K562 (cell line): ENCODE data around the gene NPDC1. TPM values are rescaled to one million over a fixed set of nuclear protein-coding genes. Genes with fewer than 3 reads are reported as not detected.

Source experiments
- ADNP ChIP-seq: fragments of 200-800 bp; sonication (Bioruptor generic); IDR thresholded peaks from 2 replicates; pipeline ENCODE4 v1.6.1; 2016; ENCODE audit warnings: missing genetic modification characterization, missing compliant biosample characterization
- CBX2 ChIP-seq: fragments of 200-600 bp; sonication (generic); IDR thresholded peaks from one replicate; pipeline ENCODE4 v1.6.1; 2012; ENCODE audit warnings: mild to moderate bottlenecking, low read length, inconsistent platforms; ENCODE audit not compliant: insufficient read depth, poor library complexity, severe bottlenecking
- CHD1 ChIP-seq: fragments of 200-600 bp; sonication (generic); IDR thresholded peaks from one replicate; pipeline ENCODE4 v1.6.1; 2012; ENCODE audit warnings: mild to moderate bottlenecking, moderate library complexity, low read length, inconsistent platforms
- CREB1 ChIP-seq, 2 experiments: sonication (generic) in 1 of 2; formaldehyde crosslinking in 1 of 2; IDR thresholded peaks; 2 replicates each; pipeline versions ENCODE4 v1.6.1 to v1.8.0; 2012 to 2022; ENCODE audit warnings: inconsistent platforms in 1 of 2, mild to moderate bottlenecking in 1 of 2, missing genetic modification reagents in 1 of 2, moderate library complexity in 1 of 2
- CXXC5 ChIP-seq: fragments of 250-450 bp; sonication (Bioruptor Pico); IDR thresholded peaks from 2 replicates; pipeline ENCODE4 v1.8.0; 2022; ENCODE audit warnings: inconsistent platforms, mild to moderate bottlenecking, moderate library complexity
- ERF ChIP-seq: fragments of 450-650 bp; formaldehyde crosslinking; IDR thresholded peaks from 2 replicates; pipeline ENCODE4 v1.4.0; 2020; ENCODE audit warnings: mild to moderate bottlenecking, mixed read lengths
- GABPB1 ChIP-seq: sonication (generic); formaldehyde crosslinking; IDR thresholded peaks from 2 replicates; pipeline ENCODE4 v1.8.0; 2022; ENCODE audit warnings: mild to moderate bottlenecking, missing genetic modification reagents
- GATAD2B ChIP-seq: fragments of 450-650 bp; IDR thresholded peaks from 2 replicates; pipeline ENCODE4 v1.6.1; 2017; ENCODE audit warnings: mild to moderate bottlenecking, borderline replicate concordance
- KLF13 ChIP-seq: fragments of 450-650 bp; IDR thresholded peaks from 2 replicates; pipeline ENCODE4 v1.6.1; 2016; ENCODE audit warnings: missing genetic modification characterization, low read depth, mild to moderate bottlenecking, missing compliant biosample characterization, moderate library complexity, borderline replicate concordance
- KLF16 ChIP-seq: IDR thresholded peaks from 2 replicates; pipeline ENCODE4 v1.6.1; 2016; ENCODE audit warnings: antibody characterized with exemption
- MAFK ChIP-seq: IDR thresholded peaks from 2 replicates; pipeline ENCODE4 v1.6.1; 2011; ENCODE audit warnings: low read length, improper control_type of control experiment
- MITF ChIP-seq: IDR thresholded peaks from 2 replicates; pipeline ENCODE4 v1.6.1; 2014; ENCODE audit warnings: antibody characterized with exemption
- MXI1 ChIP-seq: IDR thresholded peaks from 2 replicates; pipeline ENCODE4 v1.6.1; 2011; ENCODE audit warnings: low read depth, mild to moderate bottlenecking, improper control_type of control experiment, low read length
- POLR2AphosphoS5 ChIP-seq: IDR thresholded peaks from 2 replicates; pipeline ENCODE4 v1.6.1; 2011; ENCODE audit warnings: mild to moderate bottlenecking, low read depth, low read length, moderate library complexity; ENCODE audit not compliant: control insufficient read depth, insufficient read depth
- PYGO2 ChIP-seq: fragments of 450-650 bp; IDR thresholded peaks from 2 replicates; pipeline ENCODE4 v1.6.1; 2016; ENCODE audit warnings: mild to moderate bottlenecking, missing genetic modification characterization, moderate library complexity, missing compliant biosample characterization
- RB1 ChIP-seq: fragments of 450-650 bp; IDR thresholded peaks from 2 replicates; pipeline ENCODE4 v1.6.1; 2017; ENCODE audit warnings: low read depth, mild to moderate bottlenecking
- RHOXF2B ChIP-seq: fragments of 250-450 bp; sonication (Bioruptor Pico); conservative IDR thresholded peaks from 2 replicates; pipeline ENCODE4 v1.5.1; 2021
- SAP30 ChIP-seq: fragments of 200-600 bp; sonication (generic); IDR thresholded peaks from 2 replicates; pipeline ENCODE4 v1.6.1; 2012; ENCODE audit warnings: borderline replicate concordance, low read depth, mild to moderate bottlenecking, moderate library complexity, low read length, control low read depth, inconsistent platforms; ENCODE audit not compliant: insufficient read depth, poor library complexity, severe bottlenecking
- SIN3B ChIP-seq: fragments of 450-650 bp; IDR thresholded peaks from 2 replicates; pipeline ENCODE4 v1.6.1; 2017; ENCODE audit warnings: low read depth, mild to moderate bottlenecking, moderate library complexity
- SMAD3 ChIP-seq: fragments of 450-650 bp; formaldehyde crosslinking; conservative IDR thresholded peaks from 2 replicates; pipeline ENCODE4 v1.4.0; 2020; ENCODE audit warnings: mild to moderate bottlenecking
- THAP12 ChIP-seq: fragments of 250-450 bp; sonication (Bioruptor Pico); IDR thresholded peaks from 2 replicates; pipeline ENCODE4 v1.9.0; 2021; ENCODE audit warnings: mild to moderate bottlenecking, inconsistent platforms
- ZNF239 ChIP-seq: fragments of 250-450 bp; sonication (Bioruptor Pico); IDR thresholded peaks from 2 replicates; pipeline ENCODE4 v1.4.0; 2020; ENCODE audit warnings: mild to moderate bottlenecking
- ZNF263 ChIP-seq: sonication (generic); formaldehyde crosslinking; IDR thresholded peaks from 2 replicates; pipeline ENCODE4 v1.8.0; 2022; ENCODE audit warnings: mild to moderate bottlenecking, missing genetic modification reagents, borderline replicate concordance
- ZNF395 ChIP-seq: fragments of 200-800 bp; sonication (Bioruptor generic); IDR thresholded peaks from 2 replicates; pipeline ENCODE4 v1.6.1; 2017; ENCODE audit warnings: missing genetic modification characterization, missing compliant biosample characterization
- polyA plus RNA-seq, 8 experiments: library from polyadenylated mRNA; depleted of rRNA in 4 of 8; stranded (reverse) in 5 of 8; unstranded in 3 of 8; fragments of >200 nt; fragmentation: Nextera tagmentation in 2 of 8; fragmentation: Illumina TruSeq in 1 of 8; extraction: Ambion mirVana in 2 of 8; extraction: Trizol in 1 of 8; gene quantifications; 2 replicates each; pipeline versions ENCODE4 v1.2.1 to v1.2.3, GENCODE V29; 2011 to 2014; ENCODE audit warnings: inconsistent platforms in 1 of 8, missing spikeins in 1 of 8
- total RNA-seq, 7 experiments: library from RNA; depleted of rRNA in 6 of 7; stranded (reverse); fragments of >200 nt in 6 of 7; fragmentation: Illumina TruSeq in 2 of 7; extraction: Trizol in 2 of 7; gene quantifications; 2 replicates each; pipeline versions ENCODE4 v1.2.1 to v1.2.3, GENCODE V29; 2011 to 2021; ENCODE audit warnings: low replicate concordance in 1 of 7

NPDC1 gene
- total and polyA plus RNA-seq, 9 of the 15 experiments (the other 6 are each of a cell fraction or from before 2014, with no cell fraction given) = 0.06 to 2.1 (median 0.53) TPM; not detected in 3

- TF ChIP-seq THAP12 = peak; percentile 67
- no peak; the same call in 1 of the 2 replicates for TF ChIP-seq ERF (CRISPR knock-in tag)
- 0 out of 2 replicates have a peak, but pooled peaks have one; percentile 50 for TF ChIP-seq MXI1
- TF ChIP-seq ADNP (tag) = no peak
- no peak for TF ChIP-seq MITF
- no peak for TF ChIP-seq MAFK
- peak; percentile 83; the same call in 1 of the 2 replicates for TF ChIP-seq ZNF395 (CRISPR knock-in tag)
- no peak; the same call in 1 of the 2 replicates for TF ChIP-seq POLR2AphosphoS5
- TF ChIP-seq SMAD3 (CRISPR knock-in tag) = no peak
- peak; percentile 57 for TF ChIP-seq KLF16
- TF ChIP-seq RB1 = peak; percentile 46
- no peak for TF ChIP-seq ZNF239 (CRISPR knock-in tag)
- TF ChIP-seq CREB1 (IDR thresholded peaks at IDR 0.05) = peak; percentile 41; the same call in 1 of the 2 replicates
- TF ChIP-seq CREB1 (CRISPR knock-in tag; IDR thresholded peaks at IDR 0.05) = no peak
- TF ChIP-seq KLF13 (tag) = no peak
- 0 out of 2 replicates have a peak, but pooled peaks have one; percentile 56 for TF ChIP-seq SIN3B
- no peak for TF ChIP-seq PYGO2 (tag)
- TF ChIP-seq GABPB1 (CRISPR knock-in tag) = peak; percentile 25; the same call in 1 of the 2 replicates
- peak; percentile 92 for TF ChIP-seq GATAD2B
- TF ChIP-seq ZNF263 = no peak
- peak; percentile 57 for TF ChIP-seq CHD1
- TF ChIP-seq RHOXF2B = no peak
- peak; percentile 64 for TF ChIP-seq CXXC5 (CRISPR knock-in tag)
- peak; percentile 80 for TF ChIP-seq SAP30
- no peak for TF ChIP-seq CBX2
These were observed 24.4 kb upstream of the NPDC1 start, which contains the start of gene SAPCD2 (continued) for GRCh38 chr9:137070201-137070905.
